IPS-18a (cell line): ENCODE measurements around the gene SH3BP1.
A peak's percentile ranks its signal among the peaks of the same experiment; 100 is the strongest.
"Not testable (repeated sequence)": the region's sequence is repeated elsewhere in the genome, so short reads cannot be mapped to it uniquely, and the experiment has no call there.

ENCODE experiments used
- H3K27ac ChIP-seq: one replicate; pipeline ENCODE4 v1.5.1; 2013; ENCODE audit warnings: low read length
- H3K27me3 ChIP-seq: one replicate; pipeline ENCODE4 v1.6.1; 2013; ENCODE audit warnings: mild to moderate bottlenecking, low read length; ENCODE audit not compliant: control insufficient read depth, insufficient read depth
- H3K36me3 ChIP-seq: one replicate; pipeline ENCODE4 v1.6.1; 2013; ENCODE audit warnings: low read depth, low read length; ENCODE audit not compliant: control insufficient read depth
- H3K4me1 ChIP-seq: one replicate; pipeline ENCODE4 v1.6.1; 2013; ENCODE audit warnings: low read depth, low read length; ENCODE audit not compliant: control insufficient read depth
- H3K4me3 ChIP-seq: one replicate; pipeline ENCODE4 v1.5.1; 2013; ENCODE audit warnings: low read length
- H3K9ac ChIP-seq: one replicate; pipeline ENCODE4 v1.6.1; 2013; ENCODE audit warnings: mild to moderate bottlenecking, low read length, moderate library complexity
- H3K9me3 ChIP-seq: one replicate; pipeline ENCODE4 v1.6.1; 2013; ENCODE audit warnings: low read depth, low read length; ENCODE audit not compliant: control insufficient read depth

The SH3BP1 gene

DNA sequence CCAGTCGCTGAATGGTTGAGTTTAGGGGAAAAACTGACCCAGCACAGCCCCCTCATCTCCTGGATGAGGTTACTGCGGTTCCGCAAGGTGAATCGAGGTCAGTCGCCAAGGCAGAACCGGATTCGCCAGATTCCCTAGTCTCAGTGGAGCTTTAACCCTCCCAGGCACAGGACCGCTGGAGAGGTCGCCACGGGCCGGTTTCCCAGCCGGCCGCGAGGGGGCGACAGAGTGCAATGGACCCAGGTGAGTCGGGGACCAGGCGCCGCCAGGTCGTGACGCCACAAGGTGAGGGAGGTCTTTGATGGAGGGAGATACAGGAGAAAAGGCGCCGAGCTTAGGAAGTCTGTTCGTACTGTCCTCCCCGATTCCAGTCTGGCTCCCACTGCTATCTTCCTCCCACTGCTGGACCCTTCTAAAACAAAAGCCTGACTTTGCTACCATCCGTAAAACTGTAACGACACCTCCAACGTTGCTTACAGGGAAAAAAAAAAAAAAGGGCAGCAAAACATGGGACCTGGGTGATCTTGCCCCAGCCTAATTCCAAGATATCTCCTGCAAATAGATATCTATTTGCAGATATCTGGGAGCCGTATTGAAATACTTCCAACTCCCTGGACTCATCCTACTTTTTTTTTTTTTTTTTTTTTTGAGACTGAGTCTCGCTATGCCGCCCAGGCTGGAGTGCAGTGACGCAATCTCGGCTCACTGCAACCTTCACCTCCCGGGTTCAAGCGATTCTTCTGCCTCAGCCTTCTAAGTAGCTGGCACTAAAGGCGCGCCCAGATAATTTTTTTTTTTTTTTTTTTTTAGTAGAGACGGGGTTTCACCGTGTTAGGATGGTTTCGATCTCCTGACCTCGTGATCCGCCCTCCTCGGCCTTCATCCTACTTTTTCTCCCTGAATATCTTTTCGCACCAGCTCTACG, 32.2 kb upstream of the SH3BP1 start:
- H3K27ac ChIP-seq: no peak overlapping the region
- no peaks in the 10 kb centered on the region for H3K9me3 ChIP-seq
- H3K27me3 ChIP-seq: no peaks in the 10 kb centered on the region
- peak overlapping the region; percentile 63 for H3K9ac ChIP-seq
- H3K4me1 ChIP-seq: no peaks in the 10 kb centered on the region
- H3K4me3 ChIP-seq: peak overlapping the region; percentile 88
- H3K36me3 ChIP-seq: no peaks in the 10 kb centered on the region

GRCh38 chr22:37607935-37608476, 31.5 kb upstream of the SH3BP1 start:
- H3K4me1 ChIP-seq: no peaks in the 10 kb centered on the region
- H3K27ac ChIP-seq: peak overlapping the region; percentile 96
- no peaks in the 10 kb centered on the region for H3K36me3 ChIP-seq
- H3K9me3 ChIP-seq: no peaks in the 10 kb centered on the region
- peak overlapping the region; percentile 88 for H3K9ac ChIP-seq
- no peaks in the 10 kb centered on the region for H3K27me3 ChIP-seq
- H3K4me3 ChIP-seq: peak overlapping the region; percentile 88

DNA sequence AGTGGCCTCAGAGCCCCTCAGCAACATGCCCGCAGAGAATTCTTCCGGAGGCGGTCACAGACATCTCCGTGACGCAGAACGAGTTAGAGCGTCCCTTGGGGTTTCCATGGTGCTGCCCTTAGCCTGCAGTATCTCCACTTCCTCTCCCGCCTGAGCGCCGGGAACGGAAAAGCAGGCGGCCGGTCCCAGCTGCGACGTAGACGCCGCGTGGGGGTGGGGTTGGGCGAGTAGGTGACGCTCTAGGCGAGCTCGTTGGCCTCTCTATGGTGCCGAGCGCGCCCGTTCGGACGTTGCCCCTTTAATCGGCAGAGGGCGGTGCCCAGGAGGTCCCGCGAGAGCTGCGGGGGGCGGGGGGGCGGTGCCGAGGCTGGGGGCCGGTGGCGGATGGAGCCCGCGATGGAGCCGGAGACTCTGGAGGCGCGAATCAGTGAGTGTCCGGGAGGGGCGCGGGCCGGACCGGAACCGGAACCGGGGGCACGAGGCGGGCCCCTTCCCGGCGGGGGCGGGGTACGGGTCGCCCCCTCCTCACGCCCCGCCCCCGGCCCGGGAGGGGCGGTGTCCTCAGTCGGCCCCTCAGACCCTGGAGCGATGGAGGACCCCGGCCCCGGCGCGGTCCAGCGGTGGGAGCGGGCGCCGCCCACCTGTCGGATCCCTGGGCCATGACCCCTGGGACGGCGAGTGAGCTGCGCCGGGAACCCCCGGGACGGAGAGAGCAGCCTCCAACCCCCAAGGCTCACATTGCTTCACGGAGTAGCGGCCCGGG, 30.8 kb upstream of the SH3BP1 start, which contains the start of gene GGA1:
Gene GGA1 (plus strand): TSS at position 358 of the 763 bp plus-strand sequence. CDS start 27 bp downstream, at position 385.
- no peaks in the 10 kb centered on the region for H3K27me3 ChIP-seq
- peak within 1 kb of the TSS; percentile 88 for H3K4me3 ChIP-seq
- H3K36me3 ChIP-seq: no peaks in the 10 kb centered on the region
- peak within 1 kb of the TSS; percentile 88 for H3K9ac ChIP-seq
- H3K4me1 ChIP-seq: no peaks in the 10 kb centered on the region
- H3K9me3 ChIP-seq: no peaks in the 10 kb centered on the region
- peak within 1 kb of the TSS; percentile 96 for H3K27ac ChIP-seq

DNA sequence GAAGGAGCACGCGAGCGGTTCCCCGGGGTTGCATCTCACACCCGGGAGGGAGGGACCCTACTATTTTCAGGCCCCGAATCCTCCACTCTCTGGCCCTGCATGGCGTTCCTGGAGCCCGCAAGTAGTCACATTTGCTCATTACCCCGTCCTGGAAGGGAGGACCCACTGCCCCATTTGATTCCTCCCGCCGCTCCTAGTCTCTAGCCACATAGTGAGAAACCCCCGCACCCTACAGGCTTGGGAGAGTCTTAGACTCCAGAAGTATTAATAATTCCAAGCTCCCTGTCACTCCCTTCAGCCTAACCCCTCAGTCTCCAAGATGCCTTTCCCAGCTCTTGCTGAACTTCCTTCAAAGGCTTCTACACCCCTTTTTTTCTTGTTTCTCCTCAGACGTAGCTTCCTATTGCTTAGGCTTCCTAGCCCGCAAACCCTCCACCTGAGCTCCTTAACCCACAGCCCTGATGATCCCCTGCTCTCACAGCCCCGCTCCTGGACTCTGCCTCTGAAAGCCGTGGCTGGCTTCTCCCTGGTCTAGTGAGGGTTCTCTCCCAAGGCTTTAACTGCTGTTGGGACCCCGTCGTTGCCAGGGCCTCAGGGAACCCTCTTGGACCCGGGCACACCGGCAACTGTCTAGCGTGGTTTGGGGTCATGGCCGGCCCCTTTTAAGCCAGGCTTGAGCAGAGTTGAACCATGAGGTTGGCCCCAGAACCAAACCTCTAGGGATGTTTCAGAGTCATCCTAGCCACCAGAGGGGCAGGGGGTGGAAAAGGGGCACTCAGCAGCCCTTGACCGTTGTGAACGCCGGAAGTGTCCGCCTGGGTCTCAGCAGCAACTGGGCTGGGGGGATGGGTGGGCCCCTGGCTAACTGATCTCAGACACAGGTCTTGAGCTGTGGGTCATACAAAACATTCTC, 30.0 kb upstream of the SH3BP1 start:
- Histone ChIP-seq H3K9ac (peak overlapping the region; percentile 88), H3K27me3 (no peaks in the 10 kb centered on the region), H3K9me3 (no peaks in the 10 kb centered on the region), H3K4me1 (no peaks in the 10 kb centered on the region), H3K36me3 (peaks cover 6% of the 10 kb centered on the region), H3K4me3 (peak overlapping the region; percentile 88), H3K27ac (no peak overlapping the region)

DNA sequence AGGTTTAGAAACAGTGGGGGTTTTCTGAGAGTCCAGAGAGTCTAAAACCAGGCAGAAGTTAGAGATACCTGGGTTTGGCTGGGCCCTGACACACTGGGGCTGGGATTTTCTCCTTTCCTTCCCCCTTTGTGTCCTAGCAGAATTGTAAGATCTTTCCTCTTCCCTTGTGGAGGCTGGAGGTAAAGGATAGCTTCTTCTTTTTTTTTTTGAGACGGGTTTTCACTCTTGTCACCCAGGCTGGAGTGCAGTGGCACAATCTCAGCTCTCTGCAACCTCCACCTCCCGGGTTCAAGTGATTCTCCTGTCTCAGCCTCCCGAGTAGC, 29.4 kb upstream of the SH3BP1 start:
- not testable (repeated sequence) for H3K4me1 ChIP-seq, H3K9ac ChIP-seq, H3K27ac ChIP-seq, H3K36me3 ChIP-seq, H3K9me3 ChIP-seq, H3K27me3 ChIP-seq
- peak overlapping the region; percentile 88 for H3K4me3 ChIP-seq

DNA sequence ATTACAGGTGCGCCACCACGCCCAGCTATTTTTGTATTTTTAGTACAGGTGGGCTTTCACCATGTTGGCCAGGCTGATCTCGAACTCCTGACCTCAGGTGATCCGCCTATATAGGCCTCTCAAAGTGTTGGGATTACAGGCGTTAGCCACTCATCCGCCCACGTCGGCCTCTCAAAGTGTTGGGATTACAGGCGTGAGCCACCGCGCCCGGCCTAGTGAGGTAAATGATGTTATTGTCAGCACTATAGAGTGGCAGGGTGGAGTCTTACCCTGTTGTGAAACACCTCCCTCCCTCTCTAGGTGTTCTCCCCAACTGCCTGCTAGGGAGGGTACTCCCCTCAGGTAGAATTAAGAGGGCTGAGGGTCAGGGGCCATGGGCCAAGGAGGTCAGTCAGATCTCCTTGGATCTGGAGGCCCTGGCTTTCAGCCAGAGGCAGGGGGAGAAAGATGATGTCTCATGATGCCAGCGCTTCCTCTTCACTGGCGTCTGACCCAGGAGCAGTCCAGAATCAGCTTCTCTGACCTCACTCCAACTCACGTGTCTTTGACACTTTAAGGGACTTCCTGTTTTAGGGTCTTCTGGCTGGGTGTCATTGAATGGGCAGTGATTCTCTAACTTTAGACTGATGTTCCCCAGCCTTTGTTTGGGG, 28.9 kb upstream of the SH3BP1 start:
- H3K36me3 ChIP-seq: peaks cover 9% of the 10 kb centered on the region
- H3K4me3 ChIP-seq: no peak overlapping the region
- H3K9ac ChIP-seq: no peak overlapping the region
- no peak overlapping the region for H3K27ac ChIP-seq
- H3K4me1 ChIP-seq: no peaks in the 10 kb centered on the region
- H3K27me3 ChIP-seq: no peaks in the 10 kb centered on the region
- no peaks in the 10 kb centered on the region for H3K9me3 ChIP-seq

DNA sequence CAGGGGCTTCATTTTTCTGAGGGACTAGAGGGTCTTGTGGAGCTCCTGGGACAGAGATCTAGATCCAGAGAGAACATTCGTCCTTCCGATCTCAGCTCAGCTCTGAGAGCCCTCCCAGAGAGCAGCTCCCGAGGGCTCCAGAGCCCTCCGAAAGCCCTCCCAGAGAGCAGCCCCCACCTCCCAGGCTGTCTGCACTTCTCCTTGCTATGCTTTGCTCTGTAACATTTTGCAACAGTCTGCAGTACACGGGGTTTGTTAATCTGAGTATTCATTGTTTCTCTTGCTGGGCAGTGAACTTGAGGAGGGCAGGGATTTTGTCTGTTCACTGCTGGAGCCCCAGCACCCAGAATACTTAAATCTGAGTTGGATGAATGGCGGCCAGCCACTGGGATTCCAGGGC, 28.3 kb upstream of the SH3BP1 start:
- Histone ChIP-seq H3K4me1 (no peaks in the 10 kb centered on the region), H3K9ac (no peak overlapping the region), H3K4me3 (no peak overlapping the region), H3K36me3 (peaks cover 9% of the 10 kb centered on the region), H3K27ac (no peak overlapping the region), H3K27me3 (no peaks in the 10 kb centered on the region), H3K9me3 (no peaks in the 10 kb centered on the region)

- no peak overlapping the region for H3K27ac ChIP-seq
- H3K27me3 ChIP-seq: no peaks in the 10 kb centered on the region
- H3K36me3 ChIP-seq: peaks cover 40% of the 10 kb centered on the region
- no peak overlapping the region for H3K9ac ChIP-seq
- no peaks in the 10 kb centered on the region for H3K4me1 ChIP-seq
- no peak overlapping the region for H3K4me3 ChIP-seq
- no peaks in the 10 kb centered on the region for H3K9me3 ChIP-seq
These were observed 23.0 kb upstream of the SH3BP1 start for GRCh38 chr22:37616201-37617083.

DNA sequence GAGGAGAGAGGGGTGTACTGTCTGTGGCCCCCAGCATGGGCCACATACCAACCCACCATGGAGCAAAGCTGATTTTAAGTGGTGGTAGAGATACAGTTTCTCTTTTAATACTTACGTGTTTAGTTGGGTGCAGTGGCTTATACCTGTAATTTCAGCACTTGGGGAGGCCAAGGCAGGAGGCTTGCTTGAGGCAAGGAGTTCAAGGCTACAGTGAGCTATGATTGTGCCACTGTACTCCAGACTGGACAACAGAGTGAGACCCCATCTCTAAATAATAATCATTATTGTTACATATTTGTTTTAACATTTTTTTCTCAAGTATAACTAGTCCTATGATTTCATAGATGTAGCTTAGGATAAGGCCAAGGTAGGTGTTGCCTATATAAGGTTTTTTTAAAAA, 22.0 kb upstream of the SH3BP1 start:
- H3K36me3 ChIP-seq: peaks cover 42% of the 10 kb centered on the region
- H3K9me3 ChIP-seq: no peaks in the 10 kb centered on the region
- H3K9ac ChIP-seq: no peak overlapping the region
- no peak overlapping the region for H3K27ac ChIP-seq
- H3K27me3 ChIP-seq: no peaks in the 10 kb centered on the region
- no peaks in the 10 kb centered on the region for H3K4me1 ChIP-seq
- no peak overlapping the region for H3K4me3 ChIP-seq

DNA sequence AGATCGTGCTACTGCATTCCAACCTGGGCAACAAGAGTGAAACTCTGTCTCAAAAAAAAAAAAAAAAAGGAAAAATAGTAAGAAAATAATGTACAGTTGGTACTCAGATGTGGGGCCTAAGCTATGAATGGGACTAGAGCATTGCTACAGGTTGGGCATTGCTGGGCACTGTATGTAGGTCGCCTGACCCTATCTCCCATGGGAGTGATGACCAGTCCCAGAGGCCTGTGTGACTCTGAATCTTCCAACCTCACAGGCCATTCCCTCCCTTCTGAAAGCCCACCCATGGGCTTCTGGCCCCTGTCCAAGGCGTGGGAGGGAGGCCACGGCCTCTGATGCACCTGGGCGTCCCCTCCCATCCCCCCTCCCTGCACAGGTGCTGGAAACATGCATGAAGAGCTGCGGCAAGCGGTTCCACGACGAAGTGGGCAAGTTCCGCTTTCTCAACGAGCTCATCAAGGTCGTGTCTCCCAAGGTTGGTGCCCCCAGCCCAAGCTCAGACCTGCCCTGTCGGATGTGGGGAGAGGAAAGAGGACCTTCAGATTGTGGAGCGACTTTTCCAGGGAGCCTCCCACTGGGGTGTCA, 21.3 kb upstream of the SH3BP1 start:
- Histone ChIP-seq H3K9me3 (no peaks in the 10 kb centered on the region), H3K27ac (no peak overlapping the region), H3K27me3 (no peaks in the 10 kb centered on the region), H3K4me3 (no peak overlapping the region), H3K4me1 (no peaks in the 10 kb centered on the region), H3K9ac (no peak overlapping the region), H3K36me3 (peaks cover 42% of the 10 kb centered on the region)
